GM12874 (cell line): ENCODE measurements around the gene HOXB4.

Source experiments
- CTCF ChIP-seq: IDR thresholded peaks from 2 replicates; pipeline ENCODE4 v1.5.1; 2011; ENCODE audit warnings: low read depth, mild to moderate bottlenecking, control low read depth, low read length, moderate library complexity; ENCODE audit not compliant: insufficient read depth

Gene HOXB4

GRCh38 chr17:48528936-48529682, 49.0 kb downstream of the HOXB4 start:
- TF ChIP-seq CTCF = no peak

GRCh38 chr17:48528153-48528935, 49.8 kb downstream of the HOXB4 start:
- no peak for TF ChIP-seq CTCF

- no peak for TF ChIP-seq CTCF
Observed at GRCh38 chr17:48527547-48527932, 50.6 kb downstream of the HOXB4 start.

- no peak for TF ChIP-seq CTCF
Observed at GRCh38 chr17:48526608-48527546, 51.3 kb downstream of the HOXB4 start.
